ENCODE results near the gene SHC3.

Gene SHC3

DNA sequence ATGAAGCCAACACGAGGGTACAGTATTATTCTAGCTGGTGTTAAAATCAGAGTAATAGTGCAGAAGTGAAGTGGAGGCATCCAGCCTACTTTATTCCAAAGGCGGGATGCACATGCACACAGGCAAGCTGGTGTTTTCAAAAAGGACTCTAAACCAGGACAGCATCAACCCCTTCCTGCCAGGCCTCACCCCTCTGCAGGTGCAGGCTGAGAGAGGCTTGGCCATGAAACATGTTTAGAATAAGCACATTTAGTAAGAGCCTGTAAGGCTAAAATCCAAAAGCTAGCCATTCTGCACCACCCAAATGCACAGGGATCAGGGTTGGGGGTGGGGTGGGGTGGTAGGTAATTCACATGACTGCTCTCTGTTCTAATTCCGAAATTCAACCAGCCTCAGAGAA is 71.2 kb downstream of the SHC3 start:
- DNase-seq, result no peak

DNA sequence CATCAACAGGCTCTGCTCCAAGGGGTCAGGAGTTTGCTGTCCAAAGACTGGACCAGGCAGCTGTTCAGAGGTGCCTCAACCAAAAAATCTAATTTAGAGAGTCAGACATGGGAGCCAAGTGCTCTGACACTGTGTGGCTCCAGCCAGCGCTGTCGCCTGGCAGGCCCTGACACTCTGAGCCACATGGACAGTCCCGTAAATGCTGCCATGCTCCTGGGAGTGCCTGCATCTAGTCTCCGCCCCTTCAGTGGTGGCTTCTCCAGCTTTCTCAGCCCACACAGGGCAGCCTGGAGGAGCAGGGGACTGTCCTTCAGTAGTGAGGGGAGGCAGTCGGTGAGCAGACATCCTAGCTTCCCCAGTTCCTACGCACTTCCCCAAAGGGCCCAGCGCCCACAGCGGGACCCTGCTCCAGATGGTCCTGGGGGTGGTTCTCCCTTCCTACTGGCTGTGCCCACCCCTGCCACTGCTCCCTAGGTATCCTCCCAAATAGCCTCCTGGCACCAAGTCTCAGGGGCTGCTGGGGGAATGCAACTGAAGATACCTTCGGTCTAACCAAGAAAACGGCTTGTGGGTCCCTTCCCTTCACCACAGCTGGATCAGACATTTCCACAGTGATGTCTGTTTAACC is 72.3 kb downstream of the SHC3 start:
- DNase-seq, result no peak

DNA sequence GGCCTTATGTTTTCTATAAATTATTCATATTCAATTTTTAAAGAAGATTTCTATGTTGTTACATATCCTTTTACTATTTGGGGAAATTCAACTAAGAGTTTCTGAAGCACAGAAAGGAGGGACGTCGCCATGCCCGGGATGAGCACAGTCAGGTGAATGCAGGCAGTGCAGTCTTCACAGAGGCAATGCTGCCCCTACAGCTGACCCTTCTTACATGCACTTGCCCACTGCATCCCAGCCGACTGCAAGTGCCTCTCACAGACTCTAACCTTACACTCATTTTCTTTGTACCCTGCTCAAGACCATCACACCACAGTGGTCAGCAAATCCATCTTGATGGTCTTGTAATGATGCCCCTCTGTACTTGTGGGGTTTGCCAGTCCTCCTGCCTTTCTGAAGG is 73.8 kb downstream of the SHC3 start:
- no peak for DNase-seq

DNA sequence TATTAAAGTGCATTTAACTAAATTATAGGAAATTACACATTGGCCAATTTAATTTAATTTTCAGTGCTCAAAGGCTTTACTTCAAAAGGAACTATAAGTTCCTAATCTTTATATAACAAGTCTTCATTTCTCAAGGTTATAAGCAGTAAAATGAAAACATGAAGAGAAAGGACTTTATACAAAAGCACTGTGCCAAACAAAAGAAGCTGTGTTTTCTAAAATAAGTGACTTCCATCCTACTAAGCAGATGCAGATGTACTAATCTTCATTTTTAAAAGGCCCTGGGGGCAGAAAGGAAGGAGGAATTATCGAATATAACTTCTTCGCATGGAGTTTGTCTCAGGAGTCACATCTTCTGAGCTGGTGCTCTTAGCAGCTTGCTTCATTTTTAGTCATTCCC is 81.4 kb downstream of the SHC3 start:
- no peak for DNase-seq

DNA sequence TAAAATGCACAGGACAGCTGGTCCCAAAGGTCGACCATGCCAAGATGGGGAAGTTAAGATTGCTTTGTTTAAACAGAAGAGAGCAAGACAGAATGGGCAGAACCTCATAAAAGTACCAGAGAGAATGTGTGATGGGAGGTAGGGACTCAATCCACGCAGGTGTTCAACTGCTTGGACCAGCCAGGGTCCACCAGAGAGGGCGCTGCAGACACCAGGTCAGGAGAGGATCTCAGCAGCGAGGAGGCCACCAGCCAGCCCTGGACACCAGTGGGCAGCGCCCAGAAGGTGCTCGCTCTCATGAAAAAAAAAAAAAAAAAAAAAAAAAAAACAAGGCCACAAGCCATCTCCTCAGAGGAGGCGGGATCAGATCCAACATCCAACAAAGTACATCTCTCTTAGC is 81.8 kb downstream of the SHC3 start:
- DNase-seq, result no peak

DNA sequence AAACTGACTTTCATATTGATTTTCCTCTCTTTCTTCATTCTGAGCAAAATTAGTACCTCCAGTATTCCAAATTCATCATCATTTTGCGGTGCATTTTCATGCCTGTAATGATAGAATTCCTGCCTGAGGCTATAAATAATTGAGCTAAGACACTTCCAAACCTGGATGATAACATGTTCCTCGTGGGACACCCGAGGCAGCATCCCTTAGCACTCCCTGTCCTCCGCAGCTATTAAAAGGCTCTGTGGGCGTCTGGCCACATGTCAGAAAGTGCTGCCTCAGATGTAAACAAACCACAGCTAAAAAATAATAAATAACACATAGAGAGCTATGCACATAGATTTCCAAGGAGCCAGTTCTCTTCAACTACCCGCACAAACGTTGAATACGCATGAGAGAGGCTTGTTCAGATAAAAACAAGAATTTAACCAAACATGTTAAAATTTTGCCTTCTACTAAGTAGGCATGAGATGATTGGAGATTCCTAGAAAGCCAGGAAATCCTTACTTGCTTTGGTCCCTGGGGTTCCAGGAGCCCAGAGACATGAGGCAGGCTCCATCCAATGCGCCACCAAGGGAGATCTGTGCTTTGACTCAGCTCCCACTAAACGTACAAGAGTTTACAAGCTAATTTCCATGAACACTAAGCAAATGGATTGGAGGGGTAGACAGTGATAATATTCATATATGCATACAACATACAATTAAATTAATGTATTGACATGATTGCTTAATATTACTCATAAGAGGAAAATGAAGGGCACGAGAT is 82.7 kb downstream of the SHC3 start:
- DNase-seq, result no peak

DNA sequence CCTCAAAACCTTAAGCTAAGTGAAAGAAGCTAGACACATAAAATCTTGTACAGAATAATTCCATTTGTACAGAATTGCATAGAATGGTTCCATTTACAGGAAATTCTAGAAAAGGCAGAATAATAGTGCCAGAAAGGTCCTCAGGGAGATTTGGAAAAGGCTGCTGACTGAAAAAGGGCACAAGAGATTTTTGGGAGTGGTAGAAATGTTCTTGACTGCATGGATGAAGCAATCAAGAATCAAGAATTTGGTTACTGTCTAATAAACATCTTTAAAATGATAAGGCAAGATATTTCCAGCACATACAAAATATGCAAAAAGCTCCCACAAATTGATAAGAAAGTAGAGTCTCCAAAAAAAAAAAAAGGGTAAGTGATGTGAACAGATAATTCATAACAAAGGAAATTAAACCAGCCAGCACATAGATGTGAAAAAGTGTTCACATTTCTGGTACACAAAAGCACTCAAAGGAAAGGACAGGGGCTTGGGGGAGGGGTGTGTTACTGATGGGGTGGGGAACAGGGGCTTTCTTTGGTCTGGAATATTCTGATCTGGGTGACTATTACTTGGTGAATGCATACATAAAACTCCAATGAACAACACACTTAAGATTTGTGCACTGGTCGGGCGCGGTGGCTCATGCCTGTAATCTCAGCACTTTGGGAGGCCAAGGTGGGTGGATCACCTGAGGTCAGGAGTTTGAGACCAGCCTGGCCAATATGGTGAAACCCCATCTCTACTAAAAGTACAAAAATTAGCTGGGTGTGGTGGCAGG is 85.2 kb downstream of the SHC3 start:
- no peak for DNase-seq

DNA sequence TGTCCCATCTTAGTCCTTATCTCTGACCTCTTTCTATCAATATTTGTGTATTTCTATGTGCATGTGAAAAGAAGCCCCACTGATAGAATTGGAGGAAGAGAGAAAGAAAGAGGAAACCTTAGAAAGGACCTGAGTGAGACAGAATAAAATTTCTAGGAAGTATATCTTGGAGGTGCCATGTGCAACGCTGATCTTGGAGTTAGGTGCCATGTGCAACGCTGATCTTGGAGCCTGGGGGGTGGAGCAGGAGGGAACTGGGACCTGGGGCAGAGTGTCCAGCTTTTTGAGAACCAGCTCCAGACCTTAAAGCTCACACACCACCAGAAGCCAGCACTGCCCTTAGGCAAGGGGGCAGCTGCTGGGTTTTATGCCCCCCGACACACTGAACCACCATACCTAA is 89.4 kb downstream of the SHC3 start:
- DNase-seq, result no peak

DNA sequence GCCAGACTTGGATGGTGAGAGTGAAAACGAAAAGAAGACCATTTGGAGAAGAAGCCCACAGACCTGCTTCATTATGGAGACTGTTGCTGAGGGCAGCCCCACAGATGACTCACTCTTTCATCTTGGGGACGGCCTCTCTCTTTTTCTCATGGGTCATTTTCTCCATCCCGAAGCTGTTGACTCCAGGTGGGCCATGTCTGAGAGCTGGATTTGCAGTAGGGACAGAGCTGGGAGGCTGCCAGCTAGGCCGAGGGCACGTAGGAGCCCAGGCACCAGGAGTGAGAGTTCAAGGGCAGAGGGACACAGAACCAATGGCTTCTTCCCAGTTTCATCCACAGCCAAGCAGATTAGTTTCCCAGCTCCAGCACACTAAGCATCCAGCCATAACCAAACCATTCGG is 95.0 kb downstream of the SHC3 start:
- DNase-seq, result no peak

DNA sequence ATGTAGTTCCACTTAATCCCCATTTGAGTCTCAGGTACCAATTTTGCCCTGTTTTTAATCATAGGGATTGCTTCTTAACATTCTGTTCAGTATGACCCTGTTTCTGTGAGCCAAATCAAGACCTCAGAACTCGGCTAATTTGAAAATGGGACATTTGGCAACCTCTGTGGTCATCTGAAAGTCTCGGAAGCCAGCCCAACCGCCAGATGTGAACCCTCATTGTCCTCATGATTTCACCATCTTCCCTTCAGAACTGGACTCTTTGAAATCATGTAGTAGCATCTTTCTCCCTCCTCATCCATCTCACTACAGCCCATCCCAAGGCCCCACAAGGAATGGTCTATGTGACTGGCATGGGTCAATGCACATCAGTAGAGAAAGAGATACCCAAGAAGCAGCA is 98.4 kb downstream of the SHC3 start:
- DNase-seq, result no peak

DNA sequence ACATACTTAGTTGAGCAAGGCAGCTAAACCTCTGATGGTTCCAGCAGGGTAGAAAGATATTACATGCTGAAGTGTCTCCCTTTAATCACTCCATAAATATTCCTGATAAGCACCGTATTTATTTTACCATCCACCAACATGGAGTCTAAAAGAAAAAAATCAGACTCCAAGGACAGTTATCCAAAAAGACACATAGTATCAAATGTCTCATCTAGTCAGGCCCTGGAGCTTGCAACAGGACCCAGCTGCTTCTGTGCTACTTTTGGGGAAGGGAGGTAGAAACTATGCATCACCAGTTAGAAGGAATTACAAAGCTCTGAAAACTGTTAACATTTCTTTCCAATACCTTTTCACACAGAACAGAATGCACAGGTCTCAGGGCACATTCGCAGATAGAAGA is 99.2 kb downstream of the SHC3 start:
- DNase-seq, result peak; percentile 13

DNA sequence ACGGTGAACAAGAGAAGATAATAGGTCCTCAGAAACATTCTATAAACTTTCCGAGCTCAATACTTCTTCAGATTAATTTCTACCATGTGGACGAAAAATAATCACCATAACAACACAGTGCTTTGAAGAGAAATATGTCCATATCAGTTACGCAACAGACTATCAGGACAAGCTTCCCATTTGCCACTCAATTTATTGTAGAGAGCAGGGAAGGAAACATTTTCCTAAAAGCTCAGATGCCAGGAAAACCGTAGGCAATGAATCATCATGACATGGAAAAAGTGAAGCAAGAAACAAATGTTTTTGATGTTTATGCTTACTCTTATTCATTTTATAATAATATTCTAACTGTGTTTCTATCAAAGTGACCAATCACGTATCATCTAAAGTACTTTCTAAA is 99.8 kb downstream of the SHC3 start:
- peak; percentile 43 for DNase-seq

DNA sequence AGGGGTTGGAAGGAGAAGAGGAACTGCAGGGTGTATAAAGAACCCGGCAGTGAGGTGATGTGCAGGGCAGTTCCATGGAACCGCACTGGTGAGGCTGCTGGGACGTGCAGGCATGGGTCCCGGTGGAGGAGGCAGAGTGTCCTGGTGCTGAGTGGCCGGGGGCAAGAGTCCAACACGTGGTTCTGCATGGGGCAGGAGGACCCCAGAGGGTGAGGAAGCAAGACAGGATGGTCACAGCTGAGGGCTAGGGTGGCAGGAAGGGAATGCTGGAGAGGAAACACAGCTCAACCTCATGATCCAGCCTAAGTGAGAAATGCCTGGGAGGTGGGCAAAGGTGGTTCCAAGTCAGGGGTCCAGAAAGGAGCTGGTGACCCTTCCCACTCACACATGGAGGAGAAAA is 100.2 kb downstream of the SHC3 start:
- DNase-seq, result no peak

DNA sequence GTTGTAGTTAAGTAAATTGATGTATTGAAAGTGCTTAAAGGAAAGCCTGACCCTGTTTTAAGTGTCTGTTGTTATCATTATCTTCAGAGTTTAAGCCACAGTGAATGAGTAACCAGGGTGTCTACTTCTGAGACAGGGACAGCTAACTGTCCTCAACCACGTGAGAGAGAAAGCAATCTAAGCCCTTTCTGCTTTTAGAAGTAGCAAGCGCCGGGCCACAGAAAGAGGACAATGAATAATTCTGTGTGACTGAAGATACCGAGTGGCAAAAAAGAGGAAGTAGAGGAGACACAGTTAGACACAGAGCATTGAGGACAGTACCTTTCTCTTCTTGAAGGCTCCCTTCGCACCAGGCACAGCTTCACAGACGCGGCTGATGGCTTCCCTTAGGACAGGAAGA is 101.1 kb downstream of the SHC3 start:
- DNase-seq, result no peak

DNA sequence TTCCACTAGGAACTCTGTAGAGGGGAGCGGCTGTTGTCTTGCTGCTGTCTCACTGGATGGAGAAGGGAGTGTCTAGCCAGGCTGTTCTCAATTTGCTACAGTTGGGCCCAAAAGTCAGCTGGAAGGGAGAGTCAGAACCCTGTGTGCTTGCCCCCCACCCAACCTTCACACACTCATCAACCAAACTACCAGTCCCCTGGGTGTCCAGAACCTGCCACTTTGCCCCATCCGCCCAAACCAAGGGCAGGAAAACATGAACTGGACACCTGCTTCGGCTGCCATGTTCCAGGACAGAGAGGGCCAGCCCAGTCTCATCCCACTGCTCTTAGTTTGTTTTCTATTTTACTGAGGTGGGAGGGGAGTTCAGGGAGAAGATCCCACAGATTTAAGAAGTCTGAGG is 105.2 kb downstream of the SHC3 start:
- no peak for DNase-seq

DNA sequence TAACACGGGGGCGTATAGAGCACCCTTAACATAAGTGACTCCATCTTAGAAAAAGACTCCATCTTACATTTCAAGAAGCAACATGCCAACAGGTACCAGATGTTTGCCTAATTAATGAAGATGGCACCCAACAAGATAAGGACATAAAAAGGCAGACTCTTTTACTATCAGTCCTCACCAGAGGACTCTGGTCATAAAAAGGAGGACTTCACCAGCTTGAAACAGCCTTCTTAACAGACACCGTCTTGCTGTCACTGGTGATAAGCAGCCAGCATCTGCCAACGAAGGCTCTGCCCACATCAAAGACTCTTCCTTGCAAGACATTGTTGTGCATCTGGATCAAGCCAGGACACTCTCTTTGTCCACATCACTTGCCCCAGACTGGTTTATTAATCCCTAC is 107.0 kb downstream of the SHC3 start:
- DNase-seq, result no peak

DNA sequence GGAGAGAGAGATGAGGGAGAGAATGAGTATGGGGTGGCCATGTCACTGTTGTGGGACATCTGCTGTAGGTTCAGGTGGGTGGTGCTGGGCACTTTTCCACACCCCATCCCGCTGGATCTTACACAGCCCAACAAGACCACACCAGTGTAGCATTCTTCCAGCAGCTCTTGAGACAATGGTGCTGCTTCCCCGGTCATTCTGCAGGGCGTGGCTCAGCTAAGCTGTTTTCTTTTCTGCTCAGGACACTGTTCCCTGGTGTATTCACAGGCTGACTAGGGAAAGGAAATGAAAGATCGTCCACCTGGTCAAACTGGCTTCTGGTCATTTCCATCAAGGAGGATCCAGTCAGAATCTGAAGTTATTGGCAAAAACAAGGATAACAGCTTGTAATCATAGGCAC is 111.8 kb downstream of the SHC3 start:
- no peak for DNase-seq

DNA sequence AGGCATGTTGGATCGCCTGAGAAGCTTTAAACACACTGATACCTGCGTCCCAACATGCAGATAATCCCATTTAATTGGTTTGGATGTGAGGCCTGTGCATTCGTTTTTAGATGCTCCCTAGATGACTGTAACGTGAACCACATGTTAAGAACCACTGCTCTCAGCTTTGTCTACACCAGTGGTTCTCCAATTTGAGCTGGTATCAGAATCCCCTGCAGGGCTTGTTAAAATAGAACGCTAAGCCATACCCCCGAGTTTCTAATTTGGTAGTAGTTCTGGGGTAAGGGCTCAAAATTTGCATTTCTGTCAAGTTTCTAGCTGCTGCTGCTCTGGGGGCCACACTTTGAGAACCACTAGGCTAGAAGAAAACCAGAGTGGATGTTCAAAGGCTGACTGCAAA is 112.7 kb downstream of the SHC3 start:
- DNase-seq, result no peak

DNA sequence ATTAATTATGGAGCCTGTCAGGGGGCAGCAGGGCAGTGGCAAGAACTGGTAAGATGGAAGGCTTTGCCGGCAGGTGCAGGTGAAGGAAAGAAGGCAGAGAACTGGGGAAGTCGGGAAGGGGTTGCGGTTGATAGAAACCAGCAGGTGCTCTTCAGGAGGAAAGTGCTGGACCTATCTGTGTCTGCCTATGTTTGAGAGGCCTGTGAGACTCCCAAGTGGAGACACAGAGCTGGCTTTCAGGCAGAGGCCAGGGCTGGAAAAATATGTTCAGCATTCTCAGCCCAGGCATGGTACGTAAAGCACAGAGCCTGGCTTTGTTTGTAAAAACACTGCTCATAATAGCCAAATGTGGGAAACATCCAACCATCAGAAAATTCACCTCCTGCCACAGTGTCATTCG is 117.8 kb downstream of the SHC3 start:
- DNase-seq, result no peak

DNA sequence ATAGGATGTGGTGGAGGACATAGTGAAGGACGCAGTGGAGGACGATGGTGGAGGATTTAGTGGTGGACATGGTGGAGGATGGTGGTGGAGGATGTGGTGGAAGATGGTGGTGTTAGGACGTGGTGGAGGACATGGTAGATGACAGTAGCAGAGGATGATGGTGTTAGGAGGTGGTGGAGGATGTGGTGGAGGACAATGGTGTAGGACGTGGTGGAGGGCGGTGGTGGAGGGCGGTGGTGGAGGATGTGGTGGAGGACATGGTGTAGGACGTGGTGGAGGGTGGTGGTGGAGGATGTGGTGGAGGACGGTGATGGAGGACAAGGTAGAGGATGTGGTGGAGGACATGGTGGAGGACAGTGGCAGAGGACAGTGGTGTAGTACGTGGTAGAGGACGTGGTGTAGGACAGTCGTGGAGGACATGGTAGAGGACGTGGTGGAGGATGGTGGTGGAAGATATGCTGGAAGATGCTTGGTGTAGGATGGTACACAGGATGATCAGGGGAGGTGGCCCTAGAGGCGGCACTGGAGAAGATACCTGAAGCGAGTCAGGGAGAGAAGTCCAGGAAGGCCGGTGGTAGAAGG is 118.6 kb downstream of the SHC3 start:
- no peak for DNase-seq

DNA sequence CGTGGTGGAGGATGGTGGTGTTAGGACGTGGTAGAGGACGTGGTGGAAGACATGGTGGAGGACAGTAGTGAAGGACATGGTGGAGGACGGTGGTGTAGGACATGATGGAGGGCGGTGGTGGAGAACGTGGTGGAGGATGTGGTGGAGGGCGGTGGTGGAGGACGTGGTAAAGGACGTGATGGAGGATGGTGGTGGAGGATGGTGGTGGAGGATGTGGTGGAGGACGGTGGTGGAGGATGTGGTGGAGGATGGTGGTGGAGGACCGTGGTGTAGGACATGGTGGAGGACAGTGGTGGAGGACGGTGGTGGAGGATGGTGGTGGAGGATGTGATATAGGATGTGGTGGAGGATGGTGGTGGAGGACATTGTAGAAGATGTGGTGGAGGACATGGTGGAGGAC is 119.7 kb downstream of the SHC3 start:
- no peak for DNase-seq

DNA sequence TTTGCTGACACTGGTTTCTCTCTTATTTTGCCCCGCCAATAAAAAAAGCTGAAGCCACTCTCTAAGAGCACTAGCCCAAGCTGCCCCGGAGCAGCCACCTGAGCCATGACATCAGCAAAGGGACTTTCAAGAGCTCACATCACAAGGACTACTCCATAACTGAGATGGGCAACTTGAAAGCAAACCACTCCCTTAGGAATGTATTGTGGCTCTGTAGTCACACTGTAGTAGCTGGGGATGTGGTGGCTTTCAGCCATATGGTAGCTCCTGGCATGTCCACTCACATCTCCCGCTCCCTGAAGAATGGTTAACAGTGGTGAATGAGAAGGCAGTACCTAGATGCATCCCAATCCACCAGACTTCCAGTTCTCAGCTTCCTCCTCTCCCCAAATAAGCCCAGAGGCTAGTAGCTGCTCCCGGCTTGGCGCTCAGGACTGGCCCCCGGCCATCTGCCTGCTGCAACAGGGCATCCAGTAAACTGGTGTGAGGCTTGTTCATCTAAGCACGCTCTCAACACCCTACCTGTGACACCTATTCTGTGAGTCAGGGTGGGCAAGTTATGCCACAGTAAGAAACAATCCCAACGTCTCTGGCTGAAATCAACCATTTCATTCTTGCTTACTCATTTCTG is 123.6 kb downstream of the SHC3 start:
- DNase-seq, result no peak

DNA sequence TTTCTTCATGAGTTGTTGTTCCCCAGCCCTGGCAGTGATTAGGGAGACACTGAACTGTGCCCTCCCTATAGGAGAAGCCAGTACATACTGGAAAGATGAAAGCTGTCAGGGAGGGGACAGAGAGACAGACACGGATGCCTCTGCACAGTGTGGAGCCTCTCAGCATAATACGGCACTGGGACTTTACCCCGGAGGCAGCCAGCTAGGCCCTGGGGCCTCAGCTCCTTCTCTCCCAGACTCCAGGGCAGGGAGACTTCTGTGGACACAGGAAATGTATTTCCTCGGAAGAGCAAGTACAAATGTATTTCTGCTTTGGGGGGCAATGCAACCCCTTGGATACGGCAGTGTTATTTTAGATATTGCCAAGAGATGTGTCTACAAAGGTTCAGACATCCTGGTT is 125.3 kb downstream of the SHC3 start:
- DNase-seq, result no peak

All from fibroblast of skin of abdomen (primary cell).